Stimulated activated naive CD8-positive, alpha-beta T cell treated with anti-CD3 and anti-CD28 coated beads, Interleukin-15, Interleukin-2, amounts not matched to agents 100 ng/mL and 50 ng/mL, for 24 hours (primary cell): ENCODE results near the gene DHRS2.
"Not testable (repeated sequence)": the region's sequence is repeated elsewhere in the genome, so short reads cannot be mapped to it uniquely, and the experiment has no call there.

Source experiments
- H3K27ac Mint-ChIP-seq: one replicate; pipeline ENCODE4 v1.8.0; 2021; ENCODE audit warnings: mild to moderate bottlenecking, mixed read lengths
- H3K27me3 Mint-ChIP-seq: one replicate; pipeline ENCODE4 v1.8.0; 2021; ENCODE audit warnings: mixed read lengths
- H3K36me3 Mint-ChIP-seq: one replicate; pipeline ENCODE4 v1.8.0; 2021; ENCODE audit warnings: low read depth, mixed read lengths
- H3K4me1 Mint-ChIP-seq: one replicate; pipeline ENCODE4 v1.8.0; 2021; ENCODE audit warnings: low read depth, mixed read lengths
- H3K4me3 Mint-ChIP-seq: one replicate; pipeline ENCODE4 v1.8.0; 2021; ENCODE audit warnings: mild to moderate bottlenecking, mixed read lengths
- H3K9me3 Mint-ChIP-seq: one replicate; pipeline ENCODE4 v1.8.0; 2021; ENCODE audit warnings: mixed read lengths

Gene DHRS2

GRCh38 chr14:23608454-23608853 is 27.7 kb upstream of the DHRS2 start:
- Mint-ChIP-seq H3K36me3 (peaks cover 6% of the 10 kb centered on the region), H3K4me1 (peaks cover 56% of the 10 kb centered on the region), H3K9me3 (peaks cover 8% of the 10 kb centered on the region), H3K27ac (peak overlapping the region; percentile 24), H3K27me3 (no peaks in the 10 kb centered on the region), H3K4me3 (no peak overlapping the region)

- Mint-ChIP-seq H3K36me3 (peaks cover 6% of the 10 kb centered on the region), H3K9me3 (peaks cover 8% of the 10 kb centered on the region), H3K4me3 (no peak overlapping the region), H3K4me1 (peaks cover 56% of the 10 kb centered on the region), H3K27me3 (no peaks in the 10 kb centered on the region), H3K27ac (peak overlapping the region; percentile 24)
These were observed 27.2 kb upstream of the DHRS2 start for GRCh38 chr14:23609001-23609400.

GRCh38 chr14:23609411-23610089 is 26.6 kb upstream of the DHRS2 start:
- Mint-ChIP-seq H3K4me1 (peaks cover 56% of the 10 kb centered on the region), H3K27ac (peak overlapping the region; percentile 87)
- not testable (repeated sequence) for H3K27me3 Mint-ChIP-seq, H3K9me3 Mint-ChIP-seq, H3K36me3 Mint-ChIP-seq, H3K4me3 Mint-ChIP-seq

GRCh38 chr14:23610090-23610814 is 25.9 kb upstream of the DHRS2 start:
- H3K9me3 Mint-ChIP-seq, result peaks cover 8% of the 10 kb centered on the region
- no peaks in the 10 kb centered on the region for H3K27me3 Mint-ChIP-seq
- H3K4me1 Mint-ChIP-seq, result peaks cover 52% of the 10 kb centered on the region
- H3K4me3 Mint-ChIP-seq, result no peak overlapping the region
- H3K27ac Mint-ChIP-seq, result peak overlapping the region; percentile 87
- H3K36me3 Mint-ChIP-seq, result peaks cover 6% of the 10 kb centered on the region

GRCh38 chr14:23610815-23611289 is 25.3 kb upstream of the DHRS2 start:
- Mint-ChIP-seq H3K27me3 (no peaks in the 10 kb centered on the region), H3K9me3 (peaks cover 8% of the 10 kb centered on the region), H3K27ac (no peak overlapping the region), H3K36me3 (peaks cover 6% of the 10 kb centered on the region), H3K4me1 (peaks cover 50% of the 10 kb centered on the region), H3K4me3 (no peak overlapping the region)

- Mint-ChIP-seq H3K4me1 (peaks cover 36% of the 10 kb centered on the region), H3K9me3 (peaks cover 8% of the 10 kb centered on the region), H3K36me3 (peaks cover 6% of the 10 kb centered on the region), H3K27me3 (no peaks in the 10 kb centered on the region), H3K4me3 (no peak overlapping the region), H3K27ac (no peak overlapping the region)
These were observed 23.8 kb upstream of the DHRS2 start for GRCh38 chr14:23612354-23612732.

GRCh38 chr14:23612802-23613201 is 23.4 kb upstream of the DHRS2 start:
- Mint-ChIP-seq H3K9me3 (peaks cover 8% of the 10 kb centered on the region), H3K27ac (no peak overlapping the region), H3K27me3 (no peaks in the 10 kb centered on the region), H3K4me1 (peaks cover 35% of the 10 kb centered on the region), H3K4me3 (no peak overlapping the region), H3K36me3 (peaks cover 6% of the 10 kb centered on the region)

GRCh38 chr14:23613242-23614070 is 22.7 kb upstream of the DHRS2 start:
- Mint-ChIP-seq H3K4me3 (no peak overlapping the region), H3K27ac (no peak overlapping the region), H3K36me3 (peaks cover 6% of the 10 kb centered on the region), H3K27me3 (no peaks in the 10 kb centered on the region), H3K4me1 (peaks cover 37% of the 10 kb centered on the region), H3K9me3 (peaks cover 8% of the 10 kb centered on the region)

- peaks cover 35% of the 10 kb centered on the region for H3K4me1 Mint-ChIP-seq
- H3K27me3 Mint-ChIP-seq, result no peaks in the 10 kb centered on the region
- no peak overlapping the region for H3K4me3 Mint-ChIP-seq
- H3K36me3 Mint-ChIP-seq, result no peaks in the 10 kb centered on the region
- no peaks in the 10 kb centered on the region for H3K9me3 Mint-ChIP-seq
- no peak overlapping the region for H3K27ac Mint-ChIP-seq
These were observed 21.8 kb upstream of the DHRS2 start for GRCh38 chr14:23614395-23614828.

- Mint-ChIP-seq H3K4me3 (no peak overlapping the region), H3K9me3 (no peaks in the 10 kb centered on the region), H3K27ac (no peak overlapping the region), H3K4me1 (peaks cover 20% of the 10 kb centered on the region), H3K36me3 (no peaks in the 10 kb centered on the region), H3K27me3 (no peaks in the 10 kb centered on the region)
These were observed 20.3 kb upstream of the DHRS2 start for GRCh38 chr14:23615856-23616255.

GRCh38 chr14:23617539-23617938 is 18.6 kb upstream of the DHRS2 start:
- H3K4me3 Mint-ChIP-seq, result no peak overlapping the region
- H3K27me3 Mint-ChIP-seq, result no peaks in the 10 kb centered on the region
- H3K9me3 Mint-ChIP-seq, result no peaks in the 10 kb centered on the region
- no peaks in the 10 kb centered on the region for H3K36me3 Mint-ChIP-seq
- no peak overlapping the region for H3K27ac Mint-ChIP-seq
- peaks cover 16% of the 10 kb centered on the region for H3K4me1 Mint-ChIP-seq

GRCh38 chr14:23618415-23618988 is 17.7 kb upstream of the DHRS2 start:
- Mint-ChIP-seq H3K27me3 (no peaks in the 10 kb centered on the region), H3K4me3 (no peak overlapping the region), H3K9me3 (no peaks in the 10 kb centered on the region), H3K27ac (no peak overlapping the region), H3K4me1 (peaks cover 16% of the 10 kb centered on the region), H3K36me3 (no peaks in the 10 kb centered on the region)

GRCh38 chr14:23620177-23620702 is 15.9 kb upstream of the DHRS2 start:
- Mint-ChIP-seq H3K4me1 (peaks cover 16% of the 10 kb centered on the region), H3K4me3 (no peak overlapping the region), H3K27ac (no peak overlapping the region), H3K36me3 (peaks cover 5% of the 10 kb centered on the region), H3K27me3 (no peaks in the 10 kb centered on the region), H3K9me3 (peaks cover 9% of the 10 kb centered on the region)

- peaks cover 12% of the 10 kb centered on the region for H3K9me3 Mint-ChIP-seq
These were observed 14.8 kb upstream of the DHRS2 start for GRCh38 chr14:23621204-23621931.

More at GRCh38 chr14:23621204-23621931, 14.8 kb upstream of the DHRS2 start:
- H3K4me3 Mint-ChIP-seq, result no peak overlapping the region
- no peak overlapping the region for H3K27ac Mint-ChIP-seq
- H3K27me3 Mint-ChIP-seq, result no peaks in the 10 kb centered on the region
- H3K36me3 Mint-ChIP-seq, result peaks cover 5% of the 10 kb centered on the region
- H3K4me1 Mint-ChIP-seq, result peaks cover 11% of the 10 kb centered on the region
